Measurements from ENCODE around the gene PDSS2.
"Not testable (repeated sequence)": the region's sequence is repeated elsewhere in the genome, so short reads cannot be mapped to it uniquely, and the experiment has no call there.

PDSS2 gene

DNA sequence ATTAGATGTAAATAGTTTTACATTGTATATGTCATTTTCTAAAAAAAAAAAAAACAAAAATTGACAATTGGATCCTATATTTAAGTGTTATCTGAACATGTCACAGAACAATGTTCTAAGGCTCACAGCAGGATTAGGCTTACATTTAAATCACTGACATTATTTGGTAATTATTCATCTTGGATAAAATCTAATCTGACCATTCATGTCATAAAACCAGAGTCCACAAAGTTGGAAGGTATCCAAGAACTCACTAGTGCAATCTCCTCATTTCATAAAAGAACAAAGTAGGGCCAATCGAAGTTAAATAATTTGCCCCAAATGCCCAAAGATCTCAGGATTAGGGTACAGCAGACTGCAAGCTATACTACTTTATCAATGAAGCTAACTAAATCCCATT is 73.0 kb downstream of the PDSS2 start:
- peaks cover 7% of the 10 kb centered on the region for H3K4me1 Mint-ChIP-seq (ENCODE audit: low read depth)
- H3K36me3 Mint-ChIP-seq = peaks cover 9% of the 10 kb centered on the region
- H3K27ac Mint-ChIP-seq = no peak overlapping the region
- no peak overlapping the region for H3K4me3 Mint-ChIP-seq
- no peaks in the 10 kb centered on the region for H3K27me3 Mint-ChIP-seq
- no peaks in the 10 kb centered on the region for H3K9me3 Mint-ChIP-seq (ENCODE audit: low read depth)

DNA sequence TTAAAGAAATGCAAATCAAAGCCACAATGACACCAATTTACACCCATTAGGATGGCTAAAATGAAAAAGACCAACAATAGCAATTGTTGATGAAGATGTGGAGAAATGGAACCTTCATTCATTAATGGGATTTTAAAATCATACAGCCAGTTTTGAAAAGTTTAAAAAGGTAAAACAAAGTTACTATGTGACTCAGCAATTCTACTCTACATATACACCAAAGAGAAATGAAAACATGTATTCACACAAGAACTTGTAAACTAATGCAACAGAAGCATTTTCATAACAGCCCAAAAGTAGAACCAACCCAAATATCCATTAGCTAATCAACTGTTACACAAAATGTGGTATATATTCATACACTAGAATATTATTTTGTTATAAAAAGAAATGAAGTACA is 75.7 kb downstream of the PDSS2 start:
- Mint-ChIP-seq H3K4me1 (ENCODE audit: low read depth) (peaks cover 7% of the 10 kb centered on the region), H3K36me3 (peaks cover 20% of the 10 kb centered on the region), H3K9me3 (ENCODE audit: low read depth) (peaks cover 3% of the 10 kb centered on the region), H3K27me3 (no peaks in the 10 kb centered on the region), H3K4me3 (no peak overlapping the region), H3K27ac (no peak overlapping the region)

DNA sequence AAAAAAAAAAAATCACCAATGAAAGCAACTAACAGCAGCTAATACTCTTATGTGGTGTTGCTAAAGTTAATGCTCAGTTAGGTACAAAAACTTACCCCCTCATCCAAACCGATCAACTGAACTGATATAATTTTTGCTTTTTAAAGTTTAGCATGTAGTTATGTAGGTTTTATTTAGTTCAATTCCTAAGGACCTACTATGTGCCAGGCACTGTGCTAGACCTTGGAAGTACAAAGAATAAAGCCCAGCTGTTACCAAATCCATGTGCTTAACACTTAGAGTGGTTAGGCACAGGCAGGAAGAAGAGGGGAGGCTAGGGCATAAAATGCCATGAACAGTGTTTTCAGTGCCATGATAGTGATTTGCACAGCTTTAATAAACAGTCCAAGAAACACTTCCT is 85.1 kb downstream of the PDSS2 start:
- Mint-ChIP-seq H3K4me1 (ENCODE audit: low read depth) (no peaks in the 10 kb centered on the region), H3K36me3 (peaks cover 17% of the 10 kb centered on the region), H3K4me3 (no peak overlapping the region), H3K27me3 (no peaks in the 10 kb centered on the region), H3K9me3 (ENCODE audit: low read depth) (no peaks in the 10 kb centered on the region), H3K27ac (no peak overlapping the region)

DNA sequence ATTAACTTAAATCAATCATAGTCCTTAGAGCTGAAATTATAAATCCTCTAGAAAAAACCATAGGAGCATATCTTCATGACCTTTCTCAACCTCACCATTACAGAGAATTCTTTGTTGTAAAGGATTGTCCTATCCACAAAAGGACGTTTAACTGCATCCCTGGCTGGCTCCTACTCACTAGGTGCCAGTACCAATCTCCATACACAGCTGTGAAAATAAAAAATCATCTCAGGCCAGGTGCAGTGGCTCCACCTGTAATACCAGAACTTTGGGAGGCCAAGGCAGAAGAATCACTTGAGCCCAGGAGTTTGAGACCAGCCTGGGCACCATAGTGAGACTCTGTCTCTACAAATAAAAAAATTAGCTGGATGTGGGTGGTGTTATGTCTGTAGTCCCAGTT is 89.9 kb downstream of the PDSS2 start:
- peaks cover 11% of the 10 kb centered on the region for H3K36me3 Mint-ChIP-seq
- no peaks in the 10 kb centered on the region for H3K9me3 Mint-ChIP-seq (ENCODE audit: low read depth)

DNA sequence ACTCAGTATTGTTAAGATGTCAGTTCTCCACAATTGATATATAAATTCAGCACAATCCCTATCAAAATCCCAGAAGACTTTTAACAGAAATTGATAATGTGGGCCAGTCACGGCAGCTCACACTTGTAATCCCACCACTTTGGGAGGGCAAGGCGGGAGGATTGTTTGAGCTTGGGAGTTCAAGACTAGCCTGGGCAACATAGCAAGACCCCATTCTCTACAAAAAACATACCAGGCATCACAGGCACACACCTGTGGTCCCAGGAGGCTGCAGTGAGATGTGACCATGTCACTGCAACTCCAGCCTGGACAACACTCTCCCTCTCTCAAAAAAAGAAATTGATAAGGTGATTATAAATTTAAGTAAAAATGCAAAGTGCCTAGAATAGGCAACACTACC is 90.9 kb downstream of the PDSS2 start:
- Mint-ChIP-seq H3K36me3 (peaks cover 14% of the 10 kb centered on the region), H3K27ac (peak overlapping the region; percentile 12), H3K27me3 (no peaks in the 10 kb centered on the region), H3K4me3 (no peak overlapping the region), H3K4me1 (ENCODE audit: low read depth) (peaks cover 2% of the 10 kb centered on the region), H3K9me3 (ENCODE audit: low read depth) (no peaks in the 10 kb centered on the region)

More for the DNA sequence above, 89.9 kb downstream of the PDSS2 start:
- Mint-ChIP-seq H3K27me3 (no peaks in the 10 kb centered on the region), H3K4me3 (no peak overlapping the region), H3K4me1 (ENCODE audit: low read depth) (peaks cover 2% of the 10 kb centered on the region), H3K27ac (no peak overlapping the region)

DNA sequence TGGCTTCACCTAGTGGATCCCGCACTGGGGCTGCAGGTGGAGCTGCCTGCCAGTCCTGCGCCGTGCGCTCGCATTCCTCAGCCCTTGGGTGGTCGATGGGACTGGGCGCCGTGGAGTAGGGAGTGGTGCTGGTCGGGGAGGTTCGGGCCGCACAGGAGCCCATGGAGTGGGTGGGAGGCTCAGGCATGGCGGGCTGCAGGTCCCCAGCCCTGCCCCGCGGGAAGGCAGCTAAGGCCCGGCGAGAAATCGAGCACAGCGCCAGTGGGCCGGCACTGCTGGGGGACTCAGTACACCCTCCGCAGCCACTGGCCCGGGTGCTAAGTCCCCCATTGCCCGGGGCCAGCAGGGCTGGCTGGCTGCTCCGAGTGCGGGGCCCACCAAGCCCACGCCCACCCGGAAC is 95.2 kb downstream of the PDSS2 start:
- H3K9me3 Mint-ChIP-seq (ENCODE audit: low read depth); H3K4me3 Mint-ChIP-seq; H3K4me1 Mint-ChIP-seq (ENCODE audit: low read depth); H3K27ac Mint-ChIP-seq; H3K27me3 Mint-ChIP-seq: not testable (repeated sequence)
- peaks cover 22% of the 10 kb centered on the region for H3K36me3 Mint-ChIP-seq

DNA sequence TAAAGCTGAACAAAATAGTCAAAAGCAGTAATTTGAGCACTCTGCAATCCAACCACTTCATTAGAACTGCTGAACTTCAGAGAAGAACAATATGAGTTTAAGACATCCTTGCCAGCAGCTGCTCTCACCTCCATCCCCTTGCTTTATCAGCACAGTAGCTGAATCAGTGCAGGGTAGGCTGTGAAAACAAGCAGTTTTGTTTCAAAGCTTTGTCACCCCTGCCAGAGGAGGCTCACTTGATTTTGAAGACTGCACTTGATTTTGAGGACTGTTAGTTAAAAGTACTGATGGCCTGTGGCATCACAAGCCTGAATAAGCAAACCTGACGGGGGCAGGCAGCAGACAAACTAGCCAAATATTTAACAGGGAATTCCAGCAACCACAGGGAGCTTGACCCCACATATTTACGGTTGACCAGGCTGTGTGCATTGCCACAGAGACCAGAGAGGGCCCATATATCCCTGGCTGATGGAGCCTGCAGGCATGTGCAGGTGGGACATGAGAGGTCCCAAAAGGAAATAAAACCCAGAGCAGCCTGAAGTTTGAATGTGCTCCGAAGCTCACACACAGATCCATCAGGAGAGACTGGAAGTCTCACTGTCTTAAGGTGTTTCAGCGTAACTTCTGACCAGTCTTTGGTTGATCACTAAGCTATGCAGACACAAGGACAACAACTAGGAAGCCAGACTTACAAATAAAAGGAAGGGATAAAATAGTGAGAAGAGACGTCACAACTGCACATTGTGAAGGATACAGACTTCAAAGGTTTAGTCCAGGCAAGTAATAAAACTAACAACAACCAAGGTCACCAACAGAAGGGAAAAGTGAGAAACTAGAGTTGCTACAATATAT is 97.4 kb downstream of the PDSS2 start:
- no peak overlapping the region for H3K27ac Mint-ChIP-seq
- H3K4me3 Mint-ChIP-seq = no peak overlapping the region
- H3K27me3 Mint-ChIP-seq = no peaks in the 10 kb centered on the region
- no peaks in the 10 kb centered on the region for H3K9me3 Mint-ChIP-seq (ENCODE audit: low read depth)
- no peaks in the 10 kb centered on the region for H3K4me1 Mint-ChIP-seq (ENCODE audit: low read depth)
- peaks cover 22% of the 10 kb centered on the region for H3K36me3 Mint-ChIP-seq

DNA sequence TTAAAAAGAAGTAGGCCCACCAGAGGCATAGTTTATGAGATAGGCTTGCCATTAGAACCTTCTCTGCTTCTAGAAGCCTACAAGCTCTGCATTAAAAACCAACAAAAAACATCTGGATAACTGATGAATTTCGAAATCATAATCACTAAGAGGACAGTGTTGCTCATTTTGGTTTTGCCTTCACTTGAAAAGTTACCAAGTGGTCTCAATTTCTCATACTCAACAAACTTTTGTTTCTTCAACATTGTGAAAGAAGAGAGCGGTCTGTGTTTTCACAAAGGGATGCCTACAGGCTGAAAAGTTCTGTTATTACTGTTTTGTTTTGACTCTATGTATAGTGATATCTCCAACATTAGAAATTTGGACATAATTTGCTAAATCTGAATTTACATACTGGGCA is 98.9 kb downstream of the PDSS2 start:
- no peak overlapping the region for H3K27ac Mint-ChIP-seq
- H3K27me3 Mint-ChIP-seq = no peaks in the 10 kb centered on the region
- H3K4me1 Mint-ChIP-seq (ENCODE audit: low read depth) = no peaks in the 10 kb centered on the region
- no peaks in the 10 kb centered on the region for H3K9me3 Mint-ChIP-seq (ENCODE audit: low read depth)
- H3K36me3 Mint-ChIP-seq = peaks cover 22% of the 10 kb centered on the region
- no peak overlapping the region for H3K4me3 Mint-ChIP-seq

DNA sequence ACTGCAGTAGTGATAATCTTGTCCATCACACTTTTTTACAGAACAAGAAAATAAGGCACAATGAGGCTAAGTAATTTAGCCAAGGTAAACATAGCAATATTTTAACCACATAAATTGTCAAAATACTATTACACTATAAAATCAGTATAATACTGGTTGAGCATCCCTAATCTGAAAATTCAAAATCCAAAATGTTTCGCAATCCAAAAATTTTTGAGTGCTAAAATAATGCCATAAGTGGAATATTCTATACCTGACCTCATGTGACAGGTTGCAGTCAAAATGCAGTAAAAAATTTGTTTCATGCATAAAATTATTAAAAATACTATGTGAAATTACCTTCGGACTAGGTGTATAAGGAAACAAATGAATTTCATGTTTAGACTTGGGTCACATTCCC is 101.5 kb downstream of the PDSS2 start:
- peaks cover 14% of the 10 kb centered on the region for H3K36me3 Mint-ChIP-seq
- H3K4me3 Mint-ChIP-seq = no peak overlapping the region
- H3K4me1 Mint-ChIP-seq (ENCODE audit: low read depth) = peaks cover 3% of the 10 kb centered on the region
- H3K27me3 Mint-ChIP-seq = no peaks in the 10 kb centered on the region
- no peak overlapping the region for H3K27ac Mint-ChIP-seq
- no peaks in the 10 kb centered on the region for H3K9me3 Mint-ChIP-seq (ENCODE audit: low read depth)

DNA sequence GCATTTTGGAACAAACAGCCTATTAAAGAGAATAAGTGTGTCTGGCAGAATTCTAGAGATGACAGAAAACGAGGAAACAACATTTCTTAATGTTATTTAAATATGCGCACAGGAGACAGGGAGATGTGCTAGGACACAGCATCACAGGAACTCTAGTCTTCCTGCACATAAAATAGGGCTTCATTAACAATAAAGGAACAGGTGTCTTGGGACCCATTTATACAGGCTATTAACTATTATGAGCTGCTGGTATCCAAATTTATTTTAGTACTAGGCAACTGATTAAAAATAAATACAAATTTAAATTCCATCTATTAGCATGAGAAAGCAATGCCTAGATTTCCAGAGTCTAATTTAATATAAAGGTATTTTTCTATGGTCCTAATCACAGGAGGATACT is 102.3 kb downstream of the PDSS2 start:
- Mint-ChIP-seq H3K4me3 (no peak overlapping the region), H3K36me3 (peaks cover 8% of the 10 kb centered on the region), H3K27ac (no peak overlapping the region), H3K9me3 (ENCODE audit: low read depth) (no peaks in the 10 kb centered on the region), H3K4me1 (ENCODE audit: low read depth) (peaks cover 3% of the 10 kb centered on the region), H3K27me3 (no peaks in the 10 kb centered on the region)

DNA sequence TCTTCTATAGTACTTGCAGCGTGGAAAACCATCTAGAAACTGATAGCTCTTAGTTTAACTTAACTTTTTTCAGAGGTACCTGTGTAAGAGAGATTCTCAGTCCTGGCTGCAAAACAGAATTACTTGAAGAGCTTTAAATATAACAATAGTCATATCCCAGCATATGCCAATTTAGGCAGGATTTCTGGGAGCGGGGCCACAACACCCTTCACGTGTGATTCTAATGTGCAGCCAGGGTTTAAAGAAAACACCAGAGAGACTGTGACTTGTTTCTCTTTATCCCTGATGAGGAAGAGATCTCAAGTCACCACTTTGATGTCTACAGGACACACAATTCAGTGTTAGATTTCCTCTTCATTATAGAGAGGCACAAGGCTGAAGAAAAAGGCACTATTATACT is 103.7 kb downstream of the PDSS2 start:
- H3K36me3 Mint-ChIP-seq = peaks cover 5% of the 10 kb centered on the region
- H3K9me3 Mint-ChIP-seq (ENCODE audit: low read depth) = no peaks in the 10 kb centered on the region
- H3K4me3 Mint-ChIP-seq = no peak overlapping the region
- H3K4me1 Mint-ChIP-seq (ENCODE audit: low read depth) = peaks cover 3% of the 10 kb centered on the region
- no peak overlapping the region for H3K27ac Mint-ChIP-seq
- H3K27me3 Mint-ChIP-seq = no peaks in the 10 kb centered on the region

DNA sequence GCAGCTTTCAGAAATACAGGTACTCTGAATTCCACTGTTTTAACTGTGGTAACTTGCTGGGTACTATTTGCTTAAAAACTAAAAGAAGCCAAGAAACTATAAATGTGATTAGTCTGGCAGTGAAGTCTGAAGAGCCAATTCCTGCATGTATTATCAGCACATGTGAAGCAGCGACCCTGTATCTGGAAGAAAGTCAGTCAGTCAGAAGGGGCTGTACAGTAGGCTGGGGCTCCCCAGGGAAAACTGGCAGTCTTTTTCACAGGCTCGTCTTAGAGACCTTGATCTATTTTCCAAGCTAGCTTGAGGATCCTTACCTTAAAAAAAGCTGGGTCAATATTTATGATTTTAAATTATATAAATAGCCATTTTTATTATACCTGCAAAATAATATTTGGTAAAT is 104.9 kb downstream of the PDSS2 start:
- no peaks in the 10 kb centered on the region for H3K27me3 Mint-ChIP-seq

DNA sequence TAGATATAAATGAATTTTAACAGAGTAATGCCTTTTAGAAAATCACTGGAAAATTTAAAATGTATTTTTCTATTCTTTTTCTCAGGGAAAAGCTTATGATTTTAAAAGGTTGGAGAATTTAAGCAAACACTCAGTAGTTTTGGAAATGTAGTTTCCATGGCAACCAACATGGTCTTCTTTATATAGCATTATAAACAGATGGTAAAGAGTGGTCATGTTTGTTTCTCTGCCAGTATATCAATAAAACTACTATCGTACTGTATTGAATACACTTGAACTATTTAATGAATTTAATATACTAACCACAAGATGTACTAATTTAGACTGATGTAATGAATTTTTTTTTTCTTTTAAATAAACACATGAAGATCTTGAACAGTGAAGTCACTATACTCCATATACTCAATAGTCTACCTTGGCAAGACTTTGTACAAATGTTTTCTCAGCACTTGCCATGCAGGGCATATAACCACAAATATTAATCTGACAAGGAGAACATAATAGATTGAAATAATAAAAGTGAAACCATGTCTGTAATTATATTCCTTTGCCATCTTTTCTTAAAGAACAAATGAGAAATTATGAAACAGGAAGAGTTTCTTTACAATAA is 105.5 kb downstream of the PDSS2 start:
- peaks cover 5% of the 10 kb centered on the region for H3K36me3 Mint-ChIP-seq
- no peaks in the 10 kb centered on the region for H3K27me3 Mint-ChIP-seq
- H3K4me3 Mint-ChIP-seq = no peak overlapping the region
- H3K9me3 Mint-ChIP-seq (ENCODE audit: low read depth) = no peaks in the 10 kb centered on the region
- H3K4me1 Mint-ChIP-seq (ENCODE audit: low read depth) = peaks cover 3% of the 10 kb centered on the region
- no peak overlapping the region for H3K27ac Mint-ChIP-seq

More for the DNA sequence above, 104.9 kb downstream of the PDSS2 start:
- H3K27ac Mint-ChIP-seq = no peak overlapping the region
- peaks cover 5% of the 10 kb centered on the region for H3K36me3 Mint-ChIP-seq
- H3K9me3 Mint-ChIP-seq (ENCODE audit: low read depth) = no peaks in the 10 kb centered on the region
- H3K4me3 Mint-ChIP-seq = no peak overlapping the region
- peaks cover 3% of the 10 kb centered on the region for H3K4me1 Mint-ChIP-seq (ENCODE audit: low read depth)

DNA sequence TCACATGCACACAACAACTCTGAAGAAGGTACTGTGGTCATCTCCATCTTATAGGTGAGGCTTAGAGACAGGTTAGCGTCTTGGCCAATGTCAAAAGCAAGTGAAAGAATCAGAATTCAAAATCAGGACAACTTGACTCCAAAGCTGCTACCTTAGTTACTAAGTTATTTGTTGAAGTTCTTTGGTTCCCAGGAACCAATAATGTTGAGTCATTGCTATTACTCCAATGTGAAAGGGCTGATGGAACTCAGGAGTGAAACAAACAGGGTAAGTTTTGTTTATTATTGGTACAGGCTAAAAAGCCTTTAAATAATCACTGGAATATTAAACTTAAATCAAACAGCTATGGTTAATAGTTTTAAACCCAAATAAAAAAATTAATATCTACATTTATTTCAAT is 111.1 kb downstream of the PDSS2 start:
- no peak overlapping the region for H3K4me3 Mint-ChIP-seq
- no peaks in the 10 kb centered on the region for H3K9me3 Mint-ChIP-seq (ENCODE audit: low read depth)
- peaks cover 3% of the 10 kb centered on the region for H3K36me3 Mint-ChIP-seq
- H3K27ac Mint-ChIP-seq = no peak overlapping the region
- H3K27me3 Mint-ChIP-seq = no peaks in the 10 kb centered on the region
- H3K4me1 Mint-ChIP-seq (ENCODE audit: low read depth) = no peaks in the 10 kb centered on the region

DNA sequence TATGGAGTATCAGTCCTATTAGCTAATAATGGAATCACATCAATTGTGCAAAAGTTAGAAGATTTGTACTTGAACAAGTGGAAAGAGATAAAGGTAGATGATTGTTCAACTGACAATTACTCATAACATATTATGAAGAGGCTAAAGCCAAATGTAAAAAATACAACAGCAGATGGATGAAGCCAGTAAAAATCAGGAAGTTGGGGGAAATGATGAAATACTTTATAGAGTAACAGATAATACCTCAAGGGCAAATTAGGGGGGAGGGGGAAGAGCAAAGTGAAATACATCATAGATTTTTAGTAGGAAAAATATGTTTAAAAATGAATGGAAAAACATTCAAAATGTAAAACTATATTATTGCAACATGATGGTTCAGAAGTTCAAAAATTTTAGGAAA is 114.0 kb downstream of the PDSS2 start:
- H3K36me3 Mint-ChIP-seq = peaks cover 6% of the 10 kb centered on the region
- H3K4me1 Mint-ChIP-seq (ENCODE audit: low read depth) = no peaks in the 10 kb centered on the region
- H3K9me3 Mint-ChIP-seq (ENCODE audit: low read depth) = no peaks in the 10 kb centered on the region
- no peak overlapping the region for H3K27ac Mint-ChIP-seq
- H3K4me3 Mint-ChIP-seq = no peak overlapping the region
- no peaks in the 10 kb centered on the region for H3K27me3 Mint-ChIP-seq

DNA sequence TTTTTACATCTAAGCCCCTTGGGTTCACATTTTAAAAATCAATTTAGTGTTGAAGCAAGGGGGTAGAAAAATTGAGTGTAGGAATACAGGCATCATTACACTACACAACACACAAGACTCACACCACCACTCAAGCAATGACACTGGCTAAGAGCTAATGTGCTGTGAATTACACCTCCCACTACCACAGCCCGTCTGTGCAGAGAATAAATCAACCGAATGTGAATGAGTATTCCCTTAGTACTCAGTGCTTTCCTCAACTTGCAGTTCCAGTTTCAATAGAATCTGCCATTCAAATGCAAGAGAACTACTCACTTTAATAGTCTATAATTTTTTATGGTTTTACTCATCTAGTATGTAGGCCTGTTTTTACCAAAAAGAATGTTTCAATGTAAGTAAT is 114.4 kb downstream of the PDSS2 start:
- peaks cover 6% of the 10 kb centered on the region for H3K36me3 Mint-ChIP-seq
- no peaks in the 10 kb centered on the region for H3K4me1 Mint-ChIP-seq (ENCODE audit: low read depth)
- no peaks in the 10 kb centered on the region for H3K27me3 Mint-ChIP-seq
- H3K27ac Mint-ChIP-seq = no peak overlapping the region
- no peaks in the 10 kb centered on the region for H3K9me3 Mint-ChIP-seq (ENCODE audit: low read depth)
- H3K4me3 Mint-ChIP-seq = no peak overlapping the region

Data from activated naive CD8-positive, alpha-beta T cell (primary cell).